Esophagus (tissue), 2 donors: Measurements from ENCODE around the gene CD37. TPM values are rescaled to one million over a fixed set of nuclear protein-coding genes. Genes with fewer than 3 reads are reported as not detected.

ENCODE experiments used
- H3K27ac ChIP-seq, 2 donors: one replicate each; pipeline ENCODE4 v1.5.1; 2013; ENCODE audit warnings: low read depth in 2 of 2, mild to moderate bottlenecking in 2 of 2, inconsistent platforms in 1 of 2, low read length in 1 of 2, moderate library complexity in 1 of 2
- H3K27me3 ChIP-seq, 2 donors: one replicate each; pipeline ENCODE4 v1.6.1; 2013; ENCODE audit warnings: low read length in 2 of 2, control low read depth in 1 of 2, mild to moderate bottlenecking in 1 of 2; ENCODE audit not compliant: insufficient read depth in 2 of 2, control insufficient read depth in 1 of 2
- H3K36me3 ChIP-seq, 2 donors: one replicate each; pipeline ENCODE4 v1.6.1; 2013; ENCODE audit warnings: low read length in 1 of 2; ENCODE audit not compliant: control insufficient read depth in 2 of 2, insufficient read depth in 2 of 2
- H3K4me1 ChIP-seq, 2 donors: one replicate each; pipeline ENCODE4 v1.6.1; 2013; ENCODE audit warnings: low read length in 1 of 2; ENCODE audit not compliant: control insufficient read depth in 2 of 2, insufficient read depth in 2 of 2
- H3K4me3 ChIP-seq, 2 donors: one replicate each; pipeline ENCODE4 v1.5.1; 2013; ENCODE audit warnings: low read length in 2 of 2, mild to moderate bottlenecking in 2 of 2, low read depth in 1 of 2, moderate library complexity in 1 of 2
- H3K9me3 ChIP-seq, 2 donors: one replicate each; pipeline ENCODE4 v1.6.1; 2013; ENCODE audit warnings: mild to moderate bottlenecking in 2 of 2, low read depth in 1 of 2, low read length in 1 of 2, moderate library complexity in 1 of 2; ENCODE audit not compliant: control insufficient read depth in 2 of 2, insufficient read depth in 1 of 2
- WGBS, 2 donors: extraction: QIAGEN DNeasy Blood & Tissue Kit; methylation state at CpG; one replicate each; pipeline ENCODE4 v1.1.7; 2013; 5-methylcytosine and 5-hydroxymethylcytosine counted together
- polyA plus RNA-seq, 2 donors: library from polyadenylated mRNA; stranded (reverse); fragments of 200-250 nt; gene quantifications; one replicate each; pipeline ENCODE4 v1.2.3, GENCODE V29; 2013
- donor health status: healthy with polysubstance abuse.
- donor health status: Bipolar disorder and iron deficiency.

The CD37 gene
- polyA plus RNA-seq, 2 donors, result 2.5 to 3.1 TPM

GRCh38 chr19:49357186-49357585 is 22.0 kb downstream of the CD37 start:
- Histone ChIP-seq H3K4me3 (no peak overlapping the region), H3K4me1 (peaks cover 0 to 2% of the 10 kb centered on the region in 2 donors), H3K36me3 (peaks cover 0 to 2% of the 10 kb centered on the region in 2 donors), H3K27me3 (no peaks in the 10 kb centered on the region), H3K9me3 (no peaks in the 10 kb centered on the region), H3K27ac (no peak overlapping the region)
- 76 to 78% methylated on average over 9 of the region's 9 CpGs for WGBS, 2 donors

GRCh38 chr19:49359851-49360820 is 24.9 kb downstream of the CD37 start:
- 73 to 78% methylated on average over 17 of the region's 17 CpGs for WGBS, 2 donors
- Histone ChIP-seq H3K27ac (peak overlapping the region in 1 of 2 donors; percentile 86), H3K4me3 (no peak overlapping the region)

GRCh38 chr19:49361438-49362047 is 26.3 kb downstream of the CD37 start:
- Histone ChIP-seq H3K4me3 (peak overlapping the region; percentile 51 to 55), H3K27me3 (no peaks in the 10 kb centered on the region), H3K36me3 (no peaks in the 10 kb centered on the region), H3K4me1 (peaks cover 2 to 3% of the 10 kb centered on the region in 2 donors), H3K9me3 (no peaks in the 10 kb centered on the region), H3K27ac (peak overlapping the region; percentile 79 to 86)
- WGBS, 2 donors, result 2 to 8% methylated on average over 18 to 27 of the region's 27 CpGs

More at GRCh38 chr19:49359851-49360820, 24.9 kb downstream of the CD37 start:
- peaks cover 2 to 3% of the 10 kb centered on the region in 2 donors for H3K4me1 ChIP-seq
- H3K36me3 ChIP-seq, result no peaks in the 10 kb centered on the region
- no peaks in the 10 kb centered on the region for H3K27me3 ChIP-seq
- H3K9me3 ChIP-seq, result no peaks in the 10 kb centered on the region

- 1% methylated on average over 49 to 52 of the region's 52 CpGs for WGBS, 2 donors
- Histone ChIP-seq H3K4me3 (peak within 1 kb of the TSS; percentile 51 to 55), H3K4me1 (peaks cover 0 to 3% of the 10 kb centered on the region in 2 donors), H3K9me3 (no peaks in the 10 kb centered on the region), H3K36me3 (no peaks in the 10 kb centered on the region), H3K27ac (peak within 1 kb of the TSS; percentile 79 to 86), H3K27me3 (no peaks in the 10 kb centered on the region)
Measured at GRCh38 chr19:49362048-49362928, 27.1 kb downstream of the CD37 start, which contains the start of gene TEAD2. TSS of gene TEAD2 (minus strand) at chr19:49362416. CDS start at chr19:49360075, 2,341 bp downstream.

GRCh38 chr19:49362929-49363267 is 27.7 kb downstream of the CD37 start:
- H3K9me3 ChIP-seq, result no peaks in the 10 kb centered on the region
- no peaks in the 10 kb centered on the region for H3K36me3 ChIP-seq
- H3K4me1 ChIP-seq, result peaks cover 0 to 3% of the 10 kb centered on the region in 2 donors
- H3K27ac ChIP-seq, result peak overlapping the region; percentile 66 to 76
- WGBS, 2 donors, result 0 to 1% methylated on average over 14 of the region's 14 CpGs
- H3K27me3 ChIP-seq, result no peaks in the 10 kb centered on the region
- H3K4me3 ChIP-seq, result no peak overlapping the region

GRCh38 chr19:49363268-49364082 is 28.3 kb downstream of the CD37 start, which contains the start of gene DKKL1:
TSS of gene DKKL1 (plus strand) at chr19:49363877. CDS start at chr19:49363999, 122 bp downstream.
- H3K9me3 ChIP-seq, result no peaks in the 10 kb centered on the region
- no peaks in the 10 kb centered on the region for H3K27me3 ChIP-seq
- H3K4me1 ChIP-seq, result peaks cover 0 to 3% of the 10 kb centered on the region in 2 donors
- H3K4me3 ChIP-seq, result peak within 1 kb of the TSS in 1 of 2 donors; percentile 51
- no peaks in the 10 kb centered on the region for H3K36me3 ChIP-seq
- peak within 1 kb of the TSS; percentile 66 to 76 for H3K27ac ChIP-seq
- 2 to 4% methylated on average over 46 of the region's 46 CpGs for WGBS, 2 donors

- H3K27ac ChIP-seq, result no peak overlapping the region
- peaks cover 0 to 3% of the 10 kb centered on the region in 2 donors for H3K4me1 ChIP-seq
- no peaks in the 10 kb centered on the region for H3K27me3 ChIP-seq
- no peak overlapping the region for H3K4me3 ChIP-seq
- H3K9me3 ChIP-seq, result peaks cover 0 to under 1% of the 10 kb centered on the region in 2 donors
- H3K36me3 ChIP-seq, result no peaks in the 10 kb centered on the region
- 70 to 80% methylated on average over 25 to 27 of the region's 27 CpGs for WGBS, 2 donors
Measured at GRCh38 chr19:49364083-49364737, 29.0 kb downstream of the CD37 start.

GRCh38 chr19:49366110-49366509 is 30.9 kb downstream of the CD37 start:
- no peak overlapping the region for H3K27ac ChIP-seq
- H3K4me1 ChIP-seq, result peaks cover 0 to 3% of the 10 kb centered on the region in 2 donors
- no peak overlapping the region for H3K4me3 ChIP-seq
- peaks cover 8% of the 10 kb centered on the region in 2 donors for H3K9me3 ChIP-seq
- no peaks in the 10 kb centered on the region for H3K27me3 ChIP-seq
- no peaks in the 10 kb centered on the region for H3K36me3 ChIP-seq
